Myocyte (in vitro differentiated cells): ENCODE results near the gene WIPI1. TPM values are rescaled to one million over a fixed set of nuclear protein-coding genes. Genes with fewer than 3 reads are reported as not detected.
"Not testable (repeated sequence)": the region's sequence is repeated elsewhere in the genome, so short reads cannot be mapped to it uniquely, and the experiment has no call there.

Source experiments
- DNase-seq: peaks from one replicate; pipeline ENCODE4 v3.0.0-alpha.2; 2012; ENCODE audit warnings: low read depth
- polyA plus RNA-seq: library from polyadenylated mRNA; unstranded; fragments of >200 nt; gene quantifications from one replicate; pipeline ENCODE4 v1.2.1, GENCODE V29; 2012; ENCODE audit warnings: missing spikeins
- total RNA-seq: library from RNA; depleted of rRNA; stranded (reverse); fragments of >200 nt; gene quantifications from 2 replicates; pipeline ENCODE4 v1.2.3, GENCODE V29; 2014

The WIPI1 gene, protein sequence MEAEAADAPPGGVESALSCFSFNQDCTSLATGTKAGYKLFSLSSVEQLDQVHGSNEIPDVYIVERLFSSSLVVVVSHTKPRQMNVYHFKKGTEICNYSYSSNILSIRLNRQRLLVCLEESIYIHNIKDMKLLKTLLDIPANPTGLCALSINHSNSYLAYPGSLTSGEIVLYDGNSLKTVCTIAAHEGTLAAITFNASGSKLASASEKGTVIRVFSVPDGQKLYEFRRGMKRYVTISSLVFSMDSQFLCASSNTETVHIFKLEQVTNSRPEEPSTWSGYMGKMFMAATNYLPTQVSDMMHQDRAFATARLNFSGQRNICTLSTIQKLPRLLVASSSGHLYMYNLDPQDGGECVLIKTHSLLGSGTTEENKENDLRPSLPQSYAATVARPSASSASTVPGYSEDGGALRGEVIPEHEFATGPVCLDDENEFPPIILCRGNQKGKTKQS
- total RNA-seq, result 102 and 141 TPM in 2 replicates
- 117 TPM for polyA plus RNA-seq

DNA sequence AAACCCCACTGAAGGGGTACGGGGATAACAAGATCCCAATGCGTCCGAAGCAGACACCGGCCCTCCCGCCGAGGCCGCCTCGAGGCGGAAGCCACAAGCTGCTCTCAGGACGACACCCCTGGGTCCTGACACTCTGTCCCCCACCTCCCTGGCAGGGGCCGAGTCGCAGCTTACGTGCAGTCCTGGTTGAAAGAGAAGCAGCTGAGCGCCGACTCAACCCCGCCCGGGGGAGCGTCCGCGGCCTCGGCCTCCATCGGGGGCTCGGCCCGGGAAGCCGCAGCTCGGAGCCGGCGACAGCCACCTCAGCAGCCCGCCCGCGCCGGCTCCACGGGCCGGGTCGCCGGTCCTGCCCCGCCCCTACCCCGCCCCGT, at the start of gene WIPI1:
WIPI1 (minus strand) TSS at position 329 of the 371 bp plus-strand sequence; CDS start at position 254, 75 bp downstream.
- DNase-seq, result no peak

DNA sequence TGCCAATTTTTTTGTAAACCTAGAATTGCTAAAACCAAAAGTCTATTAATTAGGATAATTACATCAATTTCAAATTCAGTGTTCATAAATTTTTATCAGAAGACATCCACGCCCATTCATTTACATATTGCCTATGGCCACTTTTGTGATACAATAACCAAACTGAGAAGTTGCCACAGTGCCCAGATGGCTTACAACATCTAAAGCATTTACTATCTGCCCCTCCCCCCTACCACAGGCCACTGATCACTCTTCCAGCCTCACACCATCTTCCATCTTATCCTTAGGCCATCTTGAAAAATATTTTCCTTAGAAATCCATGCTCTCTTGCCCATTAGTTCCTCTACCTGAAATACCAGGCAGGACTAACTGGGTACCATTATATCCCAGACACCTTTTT, 48.7 kb upstream of the WIPI1 start:
- no peak for DNase-seq

DNA sequence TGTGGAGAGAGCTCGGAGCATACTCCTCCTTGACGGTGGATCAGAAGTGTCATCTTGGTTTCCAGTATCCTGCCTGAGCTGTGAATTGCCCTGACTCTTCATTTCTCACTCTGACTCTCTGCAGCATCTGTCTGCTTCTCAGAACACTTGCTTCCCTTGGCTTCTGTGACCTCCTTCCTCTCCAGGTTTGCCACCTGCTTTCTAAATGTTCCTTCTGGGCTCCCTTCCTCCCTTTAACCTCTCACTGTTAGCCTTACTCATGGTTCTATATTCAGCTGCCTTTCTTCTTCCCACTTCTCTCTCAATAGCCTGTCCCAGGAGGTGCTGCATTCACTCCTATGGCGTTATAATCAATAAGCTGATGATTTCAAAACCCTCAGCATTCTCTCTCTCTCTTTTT, 43.8 kb upstream of the WIPI1 start:
- DNase-seq, result no peak

DNA sequence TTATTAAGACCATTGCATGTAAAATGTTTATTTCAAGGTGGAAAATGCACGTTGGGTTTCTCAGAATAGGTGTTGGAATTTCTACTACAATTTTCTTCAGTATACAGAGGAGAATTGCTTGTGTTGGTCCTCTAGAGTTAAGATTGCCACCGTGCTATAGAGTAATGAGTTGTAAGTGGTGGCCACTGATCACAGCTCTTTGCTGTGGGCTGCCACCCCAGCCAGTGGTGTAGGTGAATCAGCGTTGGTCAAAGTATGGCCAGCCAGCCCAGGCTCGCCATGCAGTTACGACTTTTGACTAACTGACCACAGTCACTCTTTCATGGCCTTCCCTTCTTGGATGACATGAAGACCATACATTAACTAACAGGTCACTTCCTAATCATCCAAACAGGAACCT, 42.3 kb upstream of the WIPI1 start:
- DNase-seq, result no peak

DNA sequence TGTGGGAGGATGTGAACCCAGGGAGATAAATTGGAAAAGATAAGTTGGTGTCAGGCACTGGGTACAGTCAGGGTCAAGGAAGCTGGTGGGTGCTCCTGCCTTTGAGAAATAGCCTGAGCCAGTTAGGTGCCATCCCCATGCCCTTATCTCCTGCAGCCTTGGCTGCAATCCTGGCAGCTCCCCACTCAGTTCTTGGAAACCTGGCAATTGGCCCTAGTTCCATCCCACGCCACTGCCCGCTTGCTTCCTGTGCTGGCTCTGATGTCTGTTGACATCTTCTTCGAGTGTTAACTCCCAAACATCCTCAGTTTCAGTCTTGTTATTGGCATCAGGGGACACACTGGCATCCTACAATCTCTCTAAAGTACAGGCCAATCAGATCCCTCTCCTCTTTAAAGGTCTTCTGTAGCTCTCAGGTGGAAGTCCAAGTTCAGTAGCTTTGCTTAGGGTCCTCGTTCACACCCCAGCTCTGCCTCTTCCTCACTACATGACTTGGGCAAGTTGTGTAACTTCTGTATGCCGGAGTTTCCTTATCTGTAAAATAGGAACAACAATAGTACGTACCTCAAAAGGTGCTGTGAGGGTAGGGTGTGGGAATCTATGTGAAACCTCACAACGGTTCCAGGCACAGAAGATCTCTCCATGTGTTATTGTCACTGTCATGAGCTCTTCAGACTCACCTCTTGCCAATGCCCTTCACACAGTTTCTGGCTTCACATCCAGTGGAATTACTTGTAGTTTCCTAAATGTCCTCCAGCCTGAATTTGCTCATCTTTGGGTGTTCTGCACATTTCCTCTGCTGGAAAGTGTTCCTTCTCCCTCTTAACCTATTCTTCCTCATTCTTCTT, 41.4 kb upstream of the WIPI1 start:
- no peak for DNase-seq

DNA sequence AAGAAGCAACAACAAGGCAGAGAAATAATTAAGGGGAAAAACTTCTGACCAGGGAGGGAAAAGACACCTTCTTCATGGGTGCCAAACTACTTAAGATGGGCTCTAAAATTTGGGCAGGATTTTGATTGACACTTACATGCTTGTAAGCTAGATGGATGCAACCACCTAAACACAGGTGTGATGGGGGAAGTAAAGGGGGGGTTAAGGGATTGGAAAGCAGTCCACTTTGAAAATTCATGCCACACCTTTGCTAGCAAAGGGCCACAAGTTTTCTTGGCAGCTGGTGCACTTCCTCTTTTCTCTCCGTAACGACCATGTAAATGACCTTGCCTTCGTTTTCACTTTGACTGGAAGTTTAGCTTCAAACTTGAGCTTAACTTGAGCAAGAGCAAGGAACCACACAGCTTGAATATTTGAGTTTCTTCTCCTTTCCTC, 40.6 kb upstream of the WIPI1 start:
- DNase-seq, result no peak

DNA sequence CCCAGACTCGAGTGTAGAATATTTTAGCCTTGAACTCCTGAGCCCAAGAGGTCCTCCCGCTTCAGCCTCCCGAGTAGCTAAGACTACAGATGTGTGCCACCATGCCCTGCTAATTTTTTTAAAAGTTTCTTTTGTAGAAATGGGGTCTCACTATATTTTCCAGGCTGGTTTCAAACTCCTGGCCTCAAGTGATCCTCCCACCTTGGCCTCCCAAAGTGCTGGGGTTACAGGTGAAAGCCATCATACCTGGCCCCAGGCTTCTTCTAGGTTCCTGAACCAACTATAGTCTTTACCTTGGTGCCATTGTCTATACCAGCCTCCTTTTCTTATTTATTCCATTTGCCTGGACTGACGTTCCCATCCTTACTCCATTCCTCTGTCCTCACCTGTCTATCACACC, 37.8 kb upstream of the WIPI1 start:
- no peak for DNase-seq

DNA sequence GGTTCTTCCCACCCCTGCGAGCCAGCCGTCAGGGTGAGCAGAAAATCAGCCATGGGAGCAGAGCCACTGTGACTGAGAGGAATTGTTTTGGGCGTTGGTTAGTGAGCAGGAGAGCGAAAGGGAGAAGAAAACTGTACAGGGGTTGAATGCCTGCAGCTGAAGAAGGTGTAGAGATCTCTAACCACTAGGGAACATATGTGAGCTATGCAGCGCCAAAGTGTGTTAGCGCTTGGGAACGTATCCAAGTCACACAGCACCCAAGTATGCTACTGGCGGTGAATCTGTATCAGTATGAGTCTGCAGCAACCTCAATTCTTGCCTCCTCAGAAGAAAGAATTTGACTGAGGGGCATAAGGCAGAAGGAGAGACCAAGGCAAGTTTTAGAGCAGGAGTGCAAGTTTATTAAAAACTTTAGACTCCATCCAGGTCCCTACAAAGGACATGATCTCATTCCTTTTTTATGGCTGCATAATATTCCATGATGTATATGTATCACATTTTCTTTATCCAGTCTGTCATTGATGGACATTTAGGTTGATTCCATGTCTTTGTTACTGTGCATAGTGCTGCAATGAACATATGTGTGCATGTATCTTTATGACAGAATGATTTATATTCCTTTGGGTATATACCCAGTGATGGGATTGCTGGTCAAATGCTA, 35.2 kb upstream of the WIPI1 start:
- DNase-seq, result not testable (repeated sequence)

DNA sequence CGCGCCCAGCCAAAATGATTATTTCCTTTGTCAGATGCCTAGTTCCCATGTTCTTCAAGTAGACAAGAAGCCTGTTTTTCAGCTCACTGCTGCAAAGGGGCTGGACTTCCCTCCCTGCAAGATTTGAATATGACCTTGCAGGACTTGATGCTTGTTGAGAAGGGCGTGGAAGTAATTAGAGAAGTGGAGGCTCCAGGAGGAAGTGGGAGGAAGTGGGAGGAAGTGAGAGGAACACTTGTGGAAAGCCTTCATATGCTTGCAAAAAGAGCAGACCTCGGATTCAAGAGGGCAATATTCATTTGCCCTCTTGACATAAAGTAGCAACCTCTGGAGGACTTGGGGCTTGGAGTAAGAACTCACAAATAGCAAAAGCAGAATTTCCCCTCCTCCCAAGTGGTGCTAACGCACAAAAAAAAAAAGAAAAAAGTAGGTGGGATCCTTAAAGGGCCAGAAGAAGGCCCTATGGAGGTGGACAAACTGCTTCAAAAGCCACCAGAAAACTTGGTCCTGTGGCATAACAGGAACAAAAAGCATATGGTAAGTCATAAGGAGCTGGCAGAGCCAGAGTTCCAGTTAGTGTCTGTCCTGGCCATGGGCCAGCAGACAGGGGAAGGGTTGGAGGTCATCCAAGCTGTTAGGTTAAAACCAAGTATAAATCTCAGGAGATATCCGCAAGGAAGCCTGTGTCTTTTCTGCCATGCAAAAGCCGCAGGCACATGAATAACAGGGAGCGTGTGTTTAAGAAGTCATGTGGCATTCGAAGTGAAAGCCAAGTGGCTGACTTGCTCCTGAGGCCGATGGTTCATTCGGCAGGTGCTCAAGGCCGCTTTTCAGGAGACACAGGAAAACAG, 34.3 kb upstream of the WIPI1 start:
- DNase-seq, result no peak

DNA sequence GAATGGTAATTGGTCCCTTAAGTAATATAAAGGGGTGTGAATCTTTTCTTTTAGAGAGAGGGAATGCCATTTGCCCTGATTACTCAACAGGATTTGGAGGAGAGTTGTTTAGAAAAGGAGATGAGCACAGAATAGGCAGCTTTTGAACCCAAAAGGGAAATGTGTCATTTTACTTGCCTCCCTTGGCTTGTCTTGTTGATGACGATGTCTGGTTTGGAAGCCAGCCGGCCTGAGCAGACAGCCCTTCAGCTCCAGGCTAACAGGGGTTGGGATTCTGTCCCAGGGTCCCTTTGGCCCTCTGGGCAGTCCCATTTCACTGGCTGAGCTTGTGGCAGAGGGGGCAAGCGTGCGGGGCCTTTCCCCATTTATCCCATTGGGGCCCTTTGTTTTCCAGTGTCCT, 32.6 kb upstream of the WIPI1 start:
- DNase-seq, result no peak

DNA sequence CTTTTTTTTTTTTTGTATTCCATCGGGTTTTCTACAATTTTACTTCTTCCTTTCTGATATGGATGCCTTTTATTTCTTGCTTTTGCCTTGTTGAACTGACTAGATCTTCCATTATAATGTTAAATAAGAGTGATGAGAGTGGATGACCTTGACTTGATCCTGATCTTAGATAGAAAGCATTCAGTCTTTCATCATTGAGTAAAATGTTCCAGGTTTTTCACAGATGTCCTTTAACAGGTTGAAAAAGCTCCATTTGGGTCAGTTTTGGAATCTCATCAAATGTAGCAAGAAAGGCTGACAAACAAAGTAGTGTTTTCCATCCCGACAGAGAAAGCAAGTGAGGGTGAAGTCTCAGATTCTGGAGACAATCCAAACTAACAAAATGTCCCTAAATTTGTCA, 27.2 kb upstream of the WIPI1 start:
- DNase-seq, result no peak

DNA sequence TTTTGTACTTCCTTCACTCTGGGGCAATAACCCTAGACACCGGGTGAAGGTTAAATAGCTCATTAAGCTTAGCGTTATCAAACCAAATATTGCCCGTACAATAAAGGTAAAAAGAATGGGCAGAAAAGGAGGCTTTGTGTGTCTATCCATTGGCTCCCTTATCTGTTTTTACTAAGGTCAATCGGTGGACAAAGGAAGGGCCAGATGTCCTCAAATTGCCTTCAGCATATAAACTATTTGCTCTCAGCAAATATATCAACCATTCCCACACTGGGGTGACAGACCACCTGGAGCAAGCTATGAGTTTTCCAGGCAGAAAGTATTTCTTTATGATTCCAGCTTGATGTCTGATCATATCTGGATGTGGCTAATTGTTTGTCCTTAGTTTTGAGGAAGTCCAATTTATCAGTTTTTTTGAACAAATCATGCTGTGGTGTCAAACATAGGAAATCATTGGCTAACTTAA, 25.3 kb upstream of the WIPI1 start:
- DNase-seq, result no peak

DNA sequence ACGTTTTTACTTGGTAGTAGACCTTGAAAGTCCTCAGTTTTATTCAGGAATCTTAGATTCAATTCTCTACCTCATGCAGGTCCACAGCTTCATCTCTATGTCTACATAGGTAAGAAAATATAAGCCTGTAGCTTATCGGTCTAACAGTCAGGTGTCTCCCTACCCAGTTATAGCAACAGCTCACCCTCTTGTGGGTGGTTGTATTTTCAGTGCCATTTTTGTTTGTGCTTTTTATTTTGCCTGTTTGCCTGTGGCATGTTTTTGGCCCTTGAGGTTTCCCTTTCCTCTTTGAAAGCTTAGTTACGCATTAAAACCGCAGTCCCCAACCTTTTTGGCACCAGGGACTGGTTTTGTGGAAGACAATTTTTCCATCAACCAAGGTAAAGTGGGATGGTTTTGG, 23.6 kb upstream of the WIPI1 start:
- no peak for DNase-seq

DNA sequence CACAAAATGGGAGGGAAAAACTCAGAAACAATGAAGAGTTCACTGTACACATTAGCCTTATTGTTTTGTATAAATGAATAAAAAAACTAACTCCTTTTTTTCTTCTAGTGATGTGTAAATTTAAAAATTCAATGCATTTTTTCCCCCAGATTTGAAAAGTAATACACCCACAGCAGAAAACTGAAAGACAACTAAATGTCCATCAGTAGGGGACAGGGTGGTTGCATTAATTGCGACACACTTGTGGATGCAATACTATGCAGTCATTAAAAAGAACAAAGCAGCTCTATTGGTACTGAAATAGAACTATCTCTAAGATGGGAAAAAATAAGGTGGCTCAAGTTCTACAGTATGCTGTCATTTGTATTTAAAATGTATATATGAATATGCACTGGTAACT, 13.7 kb upstream of the WIPI1 start:
- no peak for DNase-seq

DNA sequence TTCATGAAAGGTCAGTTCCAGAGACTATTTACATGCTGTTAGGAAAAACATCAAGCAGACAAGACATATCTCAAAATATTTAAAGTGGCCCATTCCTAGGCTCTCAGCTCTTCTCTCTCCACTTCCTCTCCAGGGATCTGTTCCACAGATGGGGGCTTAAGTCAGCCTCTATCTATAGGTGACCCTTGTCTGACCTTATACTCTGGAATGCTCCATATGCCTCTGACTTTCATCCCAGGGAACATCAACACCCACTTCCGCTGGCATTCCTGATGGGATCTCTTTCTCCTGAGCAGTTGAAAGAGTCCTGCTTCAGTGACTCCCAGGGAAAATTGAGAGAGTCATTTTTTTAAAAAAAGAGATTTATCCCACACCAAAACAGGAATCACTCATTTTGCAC, 11.5 kb upstream of the WIPI1 start:
- no peak for DNase-seq

DNA sequence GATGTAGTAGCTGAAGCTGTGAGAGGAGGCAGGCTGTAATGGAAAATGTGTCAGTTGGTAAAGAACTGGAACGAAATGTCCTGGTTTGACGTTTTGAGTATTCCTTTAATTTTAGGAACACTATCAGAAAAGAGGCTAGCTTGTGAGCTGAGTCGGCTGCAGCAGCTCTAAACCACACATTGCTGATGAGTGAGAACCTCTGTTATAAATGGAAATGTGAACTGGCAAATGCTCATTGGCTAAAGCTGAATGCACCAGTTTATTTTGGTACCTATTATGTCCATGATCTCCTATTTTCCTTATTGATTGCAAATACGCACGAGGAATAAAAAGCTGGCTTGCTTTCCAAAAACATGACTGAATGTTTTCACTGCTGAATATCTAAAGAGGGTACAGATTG, 11.0 kb upstream of the WIPI1 start:
- peak; percentile 83 for DNase-seq

DNA sequence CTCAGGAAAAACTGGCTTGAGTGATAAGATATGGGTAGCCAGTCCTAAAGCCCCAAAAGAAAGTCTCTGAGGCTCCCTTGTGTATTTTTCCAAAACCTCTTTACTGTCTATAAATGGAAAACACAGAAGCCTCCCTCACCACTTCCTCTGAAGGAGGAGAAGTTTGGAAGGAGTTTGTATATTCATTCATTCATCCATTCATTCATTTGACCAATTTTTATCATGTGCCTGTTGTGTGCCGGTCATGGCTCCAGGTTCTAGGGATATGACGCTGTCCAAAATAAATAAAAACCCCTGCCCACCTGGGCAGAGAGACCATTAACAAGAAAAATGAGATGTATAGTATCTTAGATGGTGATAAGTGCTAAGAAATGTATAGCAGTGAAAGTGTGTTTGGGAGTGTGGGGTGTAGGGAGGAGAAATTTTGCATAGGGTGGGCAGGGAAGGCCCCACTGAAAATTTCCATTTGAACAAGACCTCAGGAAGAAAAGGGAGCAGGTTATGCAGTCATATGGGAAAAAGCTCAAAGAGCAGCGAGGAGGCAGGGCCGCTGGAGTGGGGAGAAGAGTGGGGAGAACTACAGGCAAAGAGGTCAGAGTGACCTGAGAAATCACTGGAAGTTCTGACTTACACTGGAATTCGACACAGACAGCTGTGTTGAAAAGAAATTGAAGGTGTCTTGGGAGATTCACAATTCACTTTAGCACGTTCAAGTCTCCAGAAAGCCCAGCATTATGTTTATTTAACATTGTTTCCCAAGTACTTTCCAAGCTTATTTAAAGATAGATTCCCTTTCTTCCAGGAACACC, 6.1 kb upstream of the WIPI1 start:
- no peak for DNase-seq

DNA sequence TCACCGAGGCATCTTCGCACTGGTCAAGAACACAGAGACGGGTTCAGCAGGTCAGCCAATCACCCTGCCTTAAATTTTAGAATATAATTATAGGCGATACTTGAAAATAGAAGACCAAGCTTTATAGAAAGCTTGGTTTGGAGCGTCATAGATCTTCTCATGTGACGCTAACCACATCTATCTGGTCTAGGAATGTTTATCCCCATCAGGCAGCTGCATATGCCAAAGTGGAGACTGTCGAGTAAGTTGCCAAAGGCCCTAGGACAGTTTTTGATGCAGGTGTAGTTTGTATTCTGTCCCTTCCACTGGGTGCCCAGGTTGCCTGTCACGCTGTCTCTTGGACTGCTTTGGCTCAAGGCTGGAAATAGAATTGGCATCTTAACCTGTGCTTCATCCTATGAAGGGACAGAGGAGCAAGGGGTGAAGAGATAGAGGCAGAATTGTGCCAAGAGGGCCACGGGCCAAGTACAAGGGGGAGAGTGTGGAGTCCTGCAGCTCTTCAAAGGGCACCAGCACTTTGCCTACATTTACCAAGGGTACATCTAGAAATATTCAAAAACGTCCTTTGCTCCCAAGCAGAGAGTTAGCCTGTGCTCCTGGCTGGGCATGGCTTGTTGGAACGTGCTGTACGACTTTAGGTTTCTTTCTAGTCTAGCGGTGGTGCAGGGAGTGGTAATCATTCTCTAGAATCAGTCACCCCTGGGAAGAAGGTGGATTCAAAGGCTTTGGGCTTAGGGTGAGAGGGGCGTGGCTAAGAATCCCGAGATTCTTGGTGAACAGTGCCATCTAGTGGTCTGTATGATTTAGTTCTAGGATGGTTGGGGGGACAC, 5.3 kb upstream of the WIPI1 start:
- DNase-seq, result peak; percentile 92

DNA sequence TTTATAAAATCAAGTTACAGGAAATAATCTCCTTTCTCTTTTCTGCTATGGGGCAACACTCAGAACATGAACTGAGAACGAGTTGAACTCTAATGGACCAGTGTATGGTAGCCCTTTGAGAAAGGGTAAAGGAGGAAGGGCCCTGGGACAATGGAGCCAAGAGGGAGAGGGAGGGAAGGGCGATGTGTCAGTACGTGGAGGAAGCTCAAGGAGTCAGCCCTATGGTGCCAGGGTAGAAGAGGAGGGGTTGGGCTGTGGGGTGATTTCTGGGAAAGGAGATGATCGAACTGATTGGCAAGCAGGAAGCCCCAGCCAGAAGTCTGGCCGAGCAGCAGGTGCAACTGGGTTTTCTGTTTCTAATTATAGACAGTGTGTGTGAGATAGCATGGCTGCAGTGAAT, 4.3 kb upstream of the WIPI1 start:
- peak; percentile 95 for DNase-seq
